Skeletal muscle satellite cell (primary cell): ENCODE data around the gene DBF4B. TPM values are rescaled to one million over a fixed set of nuclear protein-coding genes. Genes with fewer than 3 reads are reported as not detected.

Experiments
- H3K27me3 ChIP-seq: 2 replicates; pipeline ENCODE4 v1.7.0; 2013; ENCODE audit warnings: low read length; ENCODE audit not compliant: control insufficient read depth, insufficient read depth
- H3K36me3 ChIP-seq: 2 replicates; pipeline ENCODE4 v1.7.0; 2013; ENCODE audit warnings: mild to moderate bottlenecking, control low read depth, low read length; ENCODE audit not compliant: insufficient read depth
- H3K4me1 ChIP-seq: 2 replicates; pipeline ENCODE4 v1.7.0; 2013; ENCODE audit warnings: low read length; ENCODE audit not compliant: control insufficient read depth, insufficient read depth
- H3K4me2 ChIP-seq: 2 replicates; pipeline ENCODE4 v1.7.0; 2013; ENCODE audit warnings: mild to moderate bottlenecking, low read length
- H3K4me3 ChIP-seq: 2 replicates; pipeline ENCODE4 v1.7.0; 2013; ENCODE audit warnings: low read length
- H3K9ac ChIP-seq: 2 replicates; pipeline ENCODE4 v1.7.0; 2013; ENCODE audit warnings: mild to moderate bottlenecking, low read depth, low read length, moderate library complexity
- H3K9me3 ChIP-seq: replicated peaks from 2 replicates; pipeline ENCODE4 v1.7.0; 2013; ENCODE audit warnings: mild to moderate bottlenecking, control low read depth, low read length
- small RNA-seq: library from RNA; depleted of rRNA; stranded (forward); fragments of <200 nt; gene quantifications from one replicate; pipeline ENCODE3, GENCODE V24; 2012

DBF4B gene

DNA sequence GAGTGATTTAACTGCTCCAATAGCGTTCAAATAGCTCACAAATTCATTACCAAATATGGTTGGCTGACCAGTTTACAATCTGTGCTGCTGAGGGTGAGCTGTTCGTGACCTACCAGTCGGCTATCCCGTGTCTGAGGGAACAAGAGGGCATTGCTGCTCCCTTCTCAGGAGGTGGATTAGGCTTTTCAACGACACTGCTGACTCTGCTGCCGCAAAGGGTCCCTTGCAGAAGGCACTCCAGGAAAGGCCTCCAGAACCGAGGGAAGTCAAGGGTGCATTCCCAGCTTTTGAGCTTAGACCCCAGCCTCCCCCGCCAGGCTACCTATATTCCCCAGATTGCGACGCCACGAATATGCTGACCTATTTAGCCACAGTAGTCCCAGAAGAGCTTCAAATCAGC lies 89.3 kb downstream of the DBF4B start:
- H3K4me1 ChIP-seq, result peaks cover 27% of the 10 kb centered on the region
- H3K9me3 ChIP-seq, result no peaks in the 10 kb centered on the region
- no peak overlapping the region for H3K4me3 ChIP-seq
- H3K27me3 ChIP-seq, result no peaks in the 10 kb centered on the region
- H3K4me2 ChIP-seq, result no peak overlapping the region
- H3K9ac ChIP-seq, result no peak overlapping the region
- H3K36me3 ChIP-seq, result peaks cover 19% of the 10 kb centered on the region

DNA sequence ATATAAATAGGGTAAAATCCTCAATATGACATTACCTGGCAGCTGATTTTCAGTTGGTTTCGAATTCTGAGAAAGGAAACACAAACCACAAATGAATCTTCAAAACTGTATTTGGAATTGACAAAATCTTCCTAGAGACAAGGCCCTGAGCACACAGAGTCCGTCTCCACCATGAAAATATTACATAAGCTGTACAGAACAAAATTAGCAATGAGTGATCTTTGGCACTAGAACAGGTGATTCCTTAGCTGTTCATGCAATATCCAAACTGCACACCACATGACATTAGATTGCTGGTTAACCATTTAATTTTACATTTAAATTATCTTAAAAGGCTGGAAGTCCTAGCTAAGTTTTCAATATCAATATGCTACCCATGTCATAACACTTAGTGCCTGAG lies 89.9 kb downstream of the DBF4B start:
- Histone ChIP-seq H3K27me3 (no peaks in the 10 kb centered on the region), H3K36me3 (peaks cover 19% of the 10 kb centered on the region), H3K9ac (no peak overlapping the region), H3K9me3 (no peaks in the 10 kb centered on the region), H3K4me3 (no peak overlapping the region), H3K4me1 (peaks cover 27% of the 10 kb centered on the region), H3K4me2 (no peak overlapping the region)

Small RNA genes lying within 50 kb of the gene (small RNA-seq; reads per million reads assigned to genes)
- not detected for gene RN7SL819P
